Smooth muscle cell (in vitro differentiated cells): Measurements from ENCODE around the gene PRKCA. TPM values are rescaled to one million over a fixed set of nuclear protein-coding genes. Genes with fewer than 3 reads are reported as not detected.
A peak's percentile ranks its signal among the peaks of the same experiment; 100 is the strongest.
"Not testable (repeated sequence)": the region's sequence is repeated elsewhere in the genome, so short reads cannot be mapped to it uniquely, and the experiment has no call there.

ENCODE experiments used
- DNase-seq: peaks from one replicate; lab custom pipeline; 2025; ENCODE audit not compliant: unreplicated experiment; lab: John Stamatoyannopoulos, UW
- H2AFZ ChIP-seq: fragments of 200-600 bp; sonication (generic); 2 replicates; pipeline ENCODE4 v1.6.0; 2016; ENCODE audit warnings: antibody characterized with exemption, low read depth, mild to moderate bottlenecking
- H3F3A ChIP-seq: fragments of 200-600 bp; sonication (generic); 2 replicates; pipeline ENCODE4 v1.6.0; 2017; ENCODE audit warnings: antibody characterized with exemption, low read depth
- H3K27ac ChIP-seq: fragments of 200-600 bp; sonication (generic); 2 replicates; pipeline ENCODE4 v1.5.1; 2016; ENCODE audit warnings: low read depth, mild to moderate bottlenecking
- H3K27me3 ChIP-seq: fragments of 200-600 bp; sonication (generic); 2 replicates; pipeline ENCODE4 v1.6.1; 2016; ENCODE audit warnings: low read depth, mild to moderate bottlenecking
- H3K36me3 ChIP-seq: fragments of 200-600 bp; sonication (generic); 2 replicates; pipeline ENCODE4 v1.5.1; 2016; ENCODE audit warnings: low read depth
- H3K4me1 ChIP-seq: fragments of 200-600 bp; sonication (generic); 2 replicates; pipeline ENCODE4 v1.5.1; 2016; ENCODE audit warnings: low read depth
- H3K4me2 ChIP-seq: fragments of 200-600 bp; sonication (generic); 2 replicates; pipeline ENCODE4 v1.6.0; 2016; ENCODE audit warnings: mild to moderate bottlenecking
- H3K4me3 ChIP-seq: fragments of 200-600 bp; sonication (generic); 2 replicates; pipeline ENCODE4 v1.5.1; 2016; ENCODE audit warnings: mild to moderate bottlenecking
- H3K79me2 ChIP-seq: fragments of 200-600 bp; sonication (generic); 2 replicates; pipeline ENCODE4 v1.6.0; 2016; ENCODE audit warnings: low read depth, mild to moderate bottlenecking
- H3K9ac ChIP-seq: fragments of 200-600 bp; sonication (generic); 2 replicates; pipeline ENCODE4 v1.6.0; 2016; ENCODE audit warnings: low read depth
- H3K9me3 ChIP-seq: fragments of 200-600 bp; sonication (generic); replicated peaks from 2 replicates; pipeline ENCODE4 v1.5.1; 2016; ENCODE audit warnings: low read depth
- H4K20me1 ChIP-seq: fragments of 200-600 bp; sonication (generic); 2 replicates; pipeline ENCODE4 v1.6.0; 2016; ENCODE audit warnings: low read depth
- WGBS: methylation state at CpG from one replicate; pipeline ENCODE4 v1.1.7; 2016; ENCODE audit warnings: low lambda C conversion rate; 5-methylcytosine and 5-hydroxymethylcytosine counted together
- polyA plus RNA-seq: library from polyadenylated mRNA; unstranded; fragments of >200 nt; fragmentation: Nextera tagmentation; extraction: Ambion mirVana; gene quantifications from 2 replicates; pipeline ENCODE4 v1.2.1, GENCODE V29; 2016
- total RNA-seq: library from RNA; depleted of rRNA; stranded (reverse); fragments of >200 nt; gene quantifications from 2 replicates; pipeline ENCODE4 v1.2.3, GENCODE V29; 2014
- TF ChIP-seq, protein P1 (sequence below): fragments of 200-600 bp; sonication (generic); IDR thresholded peaks from 2 replicates; pipeline ENCODE4 v1.5.1; 2017; ENCODE audit warnings: borderline replicate concordance, mild to moderate bottlenecking, antibody characterized with exemption; ENCODE audit not compliant: insufficient read depth, poor library complexity, severe bottlenecking

The PRKCA gene
- total and polyA plus RNA-seq, 2 experiments from 2014 or later: 0.78 to 7.1 TPM

GRCh38 chr17:66338937-66339336 lies 36.5 kb downstream of the PRKCA start:
- WGBS: 56% methylated on average over 4 of the region's 4 CpGs
- no peaks in the 10 kb centered on the region for H4K20me1 ChIP-seq
- H3K4me3 ChIP-seq: no peak overlapping the region
- H3K36me3 ChIP-seq: no peaks in the 10 kb centered on the region
- H3K79me2 ChIP-seq: no peaks in the 10 kb centered on the region
- no peaks in the 10 kb centered on the region for H3K27me3 ChIP-seq
- H3K27ac ChIP-seq: no peak overlapping the region
- DNase-seq: no peak
- no peaks in the 10 kb centered on the region for H3K4me1 ChIP-seq
- H3K4me2 ChIP-seq: peak overlapping the region; percentile 0
- H3K9me3 ChIP-seq: no peaks in the 10 kb centered on the region
- no peak overlapping the region for H2AFZ ChIP-seq
- H3F3A ChIP-seq: no peaks in the 10 kb centered on the region
- H3K9ac ChIP-seq: no peak overlapping the region
- TF ChIP-seq, protein P1, sequence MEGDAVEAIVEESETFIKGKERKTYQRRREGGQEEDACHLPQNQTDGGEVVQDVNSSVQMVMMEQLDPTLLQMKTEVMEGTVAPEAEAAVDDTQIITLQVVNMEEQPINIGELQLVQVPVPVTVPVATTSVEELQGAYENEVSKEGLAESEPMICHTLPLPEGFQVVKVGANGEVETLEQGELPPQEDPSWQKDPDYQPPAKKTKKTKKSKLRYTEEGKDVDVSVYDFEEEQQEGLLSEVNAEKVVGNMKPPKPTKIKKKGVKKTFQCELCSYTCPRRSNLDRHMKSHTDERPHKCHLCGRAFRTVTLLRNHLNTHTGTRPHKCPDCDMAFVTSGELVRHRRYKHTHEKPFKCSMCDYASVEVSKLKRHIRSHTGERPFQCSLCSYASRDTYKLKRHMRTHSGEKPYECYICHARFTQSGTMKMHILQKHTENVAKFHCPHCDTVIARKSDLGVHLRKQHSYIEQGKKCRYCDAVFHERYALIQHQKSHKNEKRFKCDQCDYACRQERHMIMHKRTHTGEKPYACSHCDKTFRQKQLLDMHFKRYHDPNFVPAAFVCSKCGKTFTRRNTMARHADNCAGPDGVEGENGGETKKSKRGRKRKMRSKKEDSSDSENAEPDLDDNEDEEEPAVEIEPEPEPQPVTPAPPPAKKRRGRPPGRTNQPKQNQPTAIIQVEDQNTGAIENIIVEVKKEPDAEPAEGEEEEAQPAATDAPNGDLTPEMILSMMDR: no peak

GRCh38 chr17:66339561-66339960 lies 37.1 kb downstream of the PRKCA start:
- Histone ChIP-seq H3F3A (no peaks in the 10 kb centered on the region), H3K9me3 (no peaks in the 10 kb centered on the region), H3K27me3 (no peaks in the 10 kb centered on the region), H4K20me1 (no peaks in the 10 kb centered on the region), H3K4me2 (peak overlapping the region; percentile 0), H3K4me3 (no peak overlapping the region), H3K79me2 (no peaks in the 10 kb centered on the region), H3K4me1 (no peaks in the 10 kb centered on the region), H3K27ac (no peak overlapping the region), H3K9ac (no peak overlapping the region), H3K36me3 (no peaks in the 10 kb centered on the region), H2AFZ (peak overlapping the region; percentile 17)
- WGBS: 34% methylated on average over 1 of the region's 1 CpG
- no peak for DNase-seq
- TF ChIP-seq, protein P1: no peak

GRCh38 chr17:66340720-66341119 lies 38.3 kb downstream of the PRKCA start:
- DNase-seq: no peak
- no peak overlapping the region for H3K9ac ChIP-seq
- H3K9me3 ChIP-seq: no peaks in the 10 kb centered on the region
- no peak overlapping the region for H2AFZ ChIP-seq
- H3K79me2 ChIP-seq: no peaks in the 10 kb centered on the region
- no peaks in the 10 kb centered on the region for H3K27me3 ChIP-seq
- no peaks in the 10 kb centered on the region for H3K36me3 ChIP-seq
- 91% methylated on average over 2 of the region's 2 CpGs for WGBS
- H3F3A ChIP-seq: no peaks in the 10 kb centered on the region
- no peak overlapping the region for H3K4me2 ChIP-seq
- H3K4me3 ChIP-seq: no peak overlapping the region
- H4K20me1 ChIP-seq: no peaks in the 10 kb centered on the region
- H3K4me1 ChIP-seq: no peaks in the 10 kb centered on the region
- TF ChIP-seq, protein P1: no peak
- no peak overlapping the region for H3K27ac ChIP-seq

DNA sequence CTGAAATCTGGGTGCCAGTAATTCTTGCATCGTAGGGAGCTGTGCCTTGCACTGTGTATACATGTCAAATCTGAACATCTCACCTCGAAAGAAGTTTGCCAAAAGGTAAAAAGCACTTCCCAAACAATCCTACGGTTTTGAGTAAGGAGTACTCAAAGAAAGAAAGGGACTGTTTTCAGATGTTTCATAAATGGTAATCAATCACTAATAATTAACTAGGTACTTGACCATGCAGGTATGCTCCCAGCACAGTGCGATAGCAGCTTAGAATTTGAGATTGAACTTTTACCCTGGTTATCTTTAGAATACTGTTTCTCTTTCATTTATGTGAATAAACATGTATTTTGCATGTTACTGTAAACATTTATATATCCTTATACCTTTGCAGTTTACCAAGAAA lies 39.0 kb downstream of the PRKCA start:
- H3K27ac ChIP-seq: no peak overlapping the region
- TF ChIP-seq, protein P1: no peak
- WGBS: 95% methylated on average over 4 of the region's 4 CpGs

DNA sequence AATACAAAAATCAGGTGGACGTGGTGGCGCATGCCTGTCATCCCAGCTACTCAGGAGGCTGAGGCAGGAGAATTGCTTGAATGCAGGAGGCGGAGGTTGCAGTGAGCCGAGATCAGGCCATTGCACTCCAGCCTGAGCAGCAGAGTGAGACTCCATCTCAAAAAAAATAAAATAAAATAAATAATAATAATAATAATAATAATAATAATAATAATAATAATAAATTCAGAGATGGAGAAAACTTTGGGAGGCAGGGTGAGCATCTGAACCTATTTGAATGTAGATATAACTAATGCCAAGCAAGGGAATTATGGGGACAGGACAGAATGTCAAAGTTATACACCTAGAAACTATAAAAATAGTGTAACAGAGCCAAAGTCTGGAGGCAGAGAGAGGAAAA lies 39.9 kb downstream of the PRKCA start:
- not testable (repeated sequence) for H3K9ac ChIP-seq, H4K20me1 ChIP-seq, H3K9me3 ChIP-seq, H3K27me3 ChIP-seq, H3K79me2 ChIP-seq, H2AFZ ChIP-seq, H3F3A ChIP-seq, H3K4me3 ChIP-seq, DNase-seq, H3K36me3 ChIP-seq, H3K4me1 ChIP-seq, H3K4me2 ChIP-seq, H3K27ac ChIP-seq
- WGBS: 98% methylated on average over 4 of the region's 4 CpGs

More for the DNA sequence above, 39.0 kb downstream of the PRKCA start:
- no peaks in the 10 kb centered on the region for H3K79me2 ChIP-seq
- H3K4me2 ChIP-seq: no peak overlapping the region
- H3F3A ChIP-seq: no peaks in the 10 kb centered on the region
- no peaks in the 10 kb centered on the region for H3K9me3 ChIP-seq
- no peak for DNase-seq
- H3K27me3 ChIP-seq: no peaks in the 10 kb centered on the region
- no peak overlapping the region for H3K9ac ChIP-seq
- no peak overlapping the region for H3K4me3 ChIP-seq
- H3K4me1 ChIP-seq: no peaks in the 10 kb centered on the region
- no peaks in the 10 kb centered on the region for H4K20me1 ChIP-seq
- no peaks in the 10 kb centered on the region for H3K36me3 ChIP-seq
- H2AFZ ChIP-seq: no peak overlapping the region
